NCI-H774 (cell line): Measurements from ENCODE around the gene FASTK.
"Not testable (repeated sequence)": the region's sequence is repeated elsewhere in the genome, so short reads cannot be mapped to it uniquely, and the experiment has no call there.

ENCODE experiments used
- DNase-seq: peaks from one replicate; lab custom pipeline; 2025; lab: John Stamatoyannopoulos, UW

FASTK gene

GRCh38 chr7:151027728-151028130 lies 52.9 kb downstream of the FASTK start:
- DNase-seq = not testable (repeated sequence)

- DNase-seq = not testable (repeated sequence)
These were observed 53.6 kb downstream of the FASTK start for GRCh38 chr7:151026771-151027727.
